ENCODE data around the gene GSTA4.

Gene GSTA4

GRCh38 chr6:52942221-52942620 lies 52.9 kb downstream of the GSTA4 start:
- TF ChIP-seq EZH2phosphoT487 (conservative IDR thresholded peaks at IDR 0.05; ENCODE audit: low read length), result no peak
- TF ChIP-seq CTCF (IDR thresholded peaks at IDR 0.05; ENCODE audit: insufficient read depth, low read length, poor library complexity, severe bottlenecking), result no peak
- H4K20me1 ChIP-seq (ENCODE audit: low read depth, low read length), result no peaks in the 10 kb centered on the region
- no peak overlapping the region for H2AFZ ChIP-seq (ENCODE audit: low read depth, low read length, severe bottlenecking)
- H3F3A ChIP-seq (ENCODE audit: insufficient read depth), result no peaks in the 10 kb centered on the region
- H3K36me3 ChIP-seq (ENCODE audit: low read length), result no peaks in the 10 kb centered on the region
- H3K79me2 ChIP-seq (ENCODE audit: insufficient read depth, low read length), result no peaks in the 10 kb centered on the region
- H3K9me2 ChIP-seq (replicated peaks; ENCODE audit: insufficient read depth, low read length), result no peaks in the 10 kb centered on the region
- no peaks in the 10 kb centered on the region for H3K9me3 ChIP-seq (ENCODE audit: insufficient read depth, low read length)
- no peak overlapping the region for H3K4me3 ChIP-seq (ENCODE audit: insufficient read depth, low read length, poor library complexity, severe bottlenecking)
- H3K27ac ChIP-seq (ENCODE audit: low read depth, low read length), result no peak overlapping the region
- no peak overlapping the region for H3K9ac ChIP-seq (ENCODE audit: low read length)
- no peaks in the 10 kb centered on the region for H3K27me3 ChIP-seq (ENCODE audit: low read length)
- H3K4me2 ChIP-seq (ENCODE audit: low read depth, low read length, poor library complexity, severe bottlenecking), result no peak overlapping the region

- no peaks in the 10 kb centered on the region for H4K20me1 ChIP-seq (ENCODE audit: low read depth, low read length)
- no peak overlapping the region for H2AFZ ChIP-seq (ENCODE audit: low read depth, low read length, severe bottlenecking)
- H3K9ac ChIP-seq (ENCODE audit: low read length), result no peak overlapping the region
- no peak overlapping the region for H3K4me3 ChIP-seq (ENCODE audit: insufficient read depth, low read length, poor library complexity, severe bottlenecking)
- H3K9me2 ChIP-seq (replicated peaks; ENCODE audit: insufficient read depth, low read length), result no peaks in the 10 kb centered on the region
- H3K27me3 ChIP-seq (ENCODE audit: low read length), result no peaks in the 10 kb centered on the region
- H3K36me3 ChIP-seq (ENCODE audit: low read length), result no peaks in the 10 kb centered on the region
- TF ChIP-seq EZH2phosphoT487 (conservative IDR thresholded peaks at IDR 0.05; ENCODE audit: low read length), result no peak
- no peak for TF ChIP-seq CTCF (IDR thresholded peaks at IDR 0.05; ENCODE audit: insufficient read depth, low read length, poor library complexity, severe bottlenecking)
- no peaks in the 10 kb centered on the region for H3K9me3 ChIP-seq (ENCODE audit: insufficient read depth, low read length)
- no peak overlapping the region for H3K4me2 ChIP-seq (ENCODE audit: low read depth, low read length, poor library complexity, severe bottlenecking)
- H3F3A ChIP-seq (ENCODE audit: insufficient read depth), result no peaks in the 10 kb centered on the region
- no peaks in the 10 kb centered on the region for H3K79me2 ChIP-seq (ENCODE audit: insufficient read depth, low read length)
- H3K27ac ChIP-seq (ENCODE audit: low read depth, low read length), result no peak overlapping the region
Observed at GRCh38 chr6:52937908-52938307, 57.2 kb downstream of the GSTA4 start.

- H3K27me3 ChIP-seq (ENCODE audit: low read length), result no peaks in the 10 kb centered on the region
- H2AFZ ChIP-seq (ENCODE audit: low read depth, low read length, severe bottlenecking), result no peak overlapping the region
- H3F3A ChIP-seq (ENCODE audit: insufficient read depth), result no peaks in the 10 kb centered on the region
- H3K4me3 ChIP-seq (ENCODE audit: insufficient read depth, low read length, poor library complexity, severe bottlenecking), result no peak overlapping the region
- H4K20me1 ChIP-seq (ENCODE audit: low read depth, low read length), result no peaks in the 10 kb centered on the region
- H3K36me3 ChIP-seq (ENCODE audit: low read length), result no peaks in the 10 kb centered on the region
- no peaks in the 10 kb centered on the region for H3K79me2 ChIP-seq (ENCODE audit: insufficient read depth, low read length)
- no peaks in the 10 kb centered on the region for H3K9me3 ChIP-seq (ENCODE audit: insufficient read depth, low read length)
- TF ChIP-seq CTCF (IDR thresholded peaks at IDR 0.05; ENCODE audit: insufficient read depth, low read length, poor library complexity, severe bottlenecking) (no peak), EZH2phosphoT487 (conservative IDR thresholded peaks at IDR 0.05; ENCODE audit: low read length) (no peak)
- H3K27ac ChIP-seq (ENCODE audit: low read depth, low read length), result no peak overlapping the region
- H3K4me2 ChIP-seq (ENCODE audit: low read depth, low read length, poor library complexity, severe bottlenecking), result no peak overlapping the region
- H3K9ac ChIP-seq (ENCODE audit: low read length), result no peak overlapping the region
- no peaks in the 10 kb centered on the region for H3K9me2 ChIP-seq (replicated peaks; ENCODE audit: insufficient read depth, low read length)
Observed at GRCh38 chr6:52933778-52934177, 61.3 kb downstream of the GSTA4 start.
